Suprapubic skin (tissue), 4 donors: ENCODE data around the gene ATP5F1C. TPM values are rescaled to one million over a fixed set of nuclear protein-coding genes. Genes with fewer than 3 reads are reported as not detected.

Experiments
- DNase-seq, 2 donors: peaks; one replicate each; pipeline ENCODE4 v3.0.0-alpha.2; 2019; ENCODE audit warnings: low spot score in 2 of 2
- H3K27ac ChIP-seq: fragments of 200-600 bp; sonication (generic); one replicate; pipeline ENCODE4 v1.5.1; 2019
- H3K27me3 ChIP-seq: fragments of 200-600 bp; sonication (generic); one replicate; pipeline ENCODE4 v1.5.1; 2019
- H3K36me3 ChIP-seq: fragments of 200-600 bp; sonication (generic); one replicate; pipeline ENCODE4 v1.5.1; 2019
- H3K4me1 ChIP-seq: fragments of 200-600 bp; sonication (generic); one replicate; pipeline ENCODE4 v1.5.1; 2019
- H3K4me3 ChIP-seq: fragments of 200-600 bp; sonication (generic); one replicate; pipeline ENCODE4 v1.5.1; 2019; ENCODE audit warnings: mild to moderate bottlenecking
- H3K9me3 ChIP-seq: fragments of 200-600 bp; sonication (generic); one replicate; pipeline ENCODE4 v1.5.1; 2019
- EP300 ChIP-seq: sonication (generic); formaldehyde crosslinking; IDR thresholded peaks from one replicate; pipeline ENCODE4 v1.6.1; 2017; ENCODE audit warnings: antibody characterized with exemption
- POLR2A ChIP-seq, 2 donors: fragments of 450-650 bp; IDR thresholded peaks; one replicate each; pipeline ENCODE4 v1.6.1; 2017; ENCODE audit warnings: antibody characterized with exemption in 2 of 2, mild to moderate bottlenecking in 2 of 2, moderate library complexity in 2 of 2
- POLR2AphosphoS5 ChIP-seq, 3 donors: sonication (generic); formaldehyde crosslinking; IDR thresholded peaks; one replicate each; pipeline ENCODE4 v1.6.1; 2017; ENCODE audit warnings: antibody characterized with exemption in 3 of 3
- WGBS: methylation state at CpG from one replicate; pipeline ENCODE4 v1.1.5; 2018; 5-methylcytosine and 5-hydroxymethylcytosine counted together
- total RNA-seq, 4 donors: library from RNA; depleted of rRNA; stranded (reverse); fragments of >200 nt; gene quantifications; one replicate each; pipeline ENCODE4 v1.1.0, GENCODE V29; 2016
- TF ChIP-seq, protein P1 (sequence below), 2 donors: fragments of 200-600 bp in 1 of 2; fragments of 450-650 bp in 1 of 2; sonication (generic) in 1 of 2; IDR thresholded peaks; one replicate each; pipeline ENCODE4 v1.5.1; 2016 to 2019; ENCODE audit warnings: antibody characterized with exemption in 2 of 2, mild to moderate bottlenecking in 1 of 2, moderate library complexity in 1 of 2

Gene ATP5F1C
- total RNA-seq, 4 donors from 2014 or later, result 188 to 226 (median 205) TPM

DNA sequence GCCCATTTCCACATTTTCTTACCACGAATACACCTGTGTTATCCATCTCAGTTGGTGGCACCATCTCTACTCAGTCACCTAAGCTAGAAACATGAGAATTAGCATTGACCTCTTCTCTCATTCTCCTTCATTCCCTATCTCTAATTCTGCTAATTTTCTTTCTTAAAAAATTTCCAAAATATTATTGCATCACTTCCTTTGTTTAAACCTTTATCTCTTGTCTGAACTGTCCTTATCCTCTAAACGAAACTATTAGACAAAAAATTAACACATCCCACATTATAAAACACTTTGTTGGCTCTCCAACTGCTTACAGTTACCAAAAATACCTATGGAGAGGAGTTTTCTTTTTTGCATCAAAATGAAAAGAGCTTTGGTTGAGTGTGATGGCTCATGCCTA, 48.6 kb downstream of the ATP5F1C start:
- no peaks in the 10 kb centered on the region for H3K27me3 ChIP-seq
- no peak overlapping the region for H3K4me3 ChIP-seq
- DNase-seq, result no peak
- H3K9me3 ChIP-seq, result no peaks in the 10 kb centered on the region
- peaks cover 6% of the 10 kb centered on the region for H3K36me3 ChIP-seq
- H3K4me1 ChIP-seq, result no peaks in the 10 kb centered on the region
- 95% methylated on average over 2 of the region's 2 CpGs for WGBS
- no peak overlapping the region for H3K27ac ChIP-seq
- TF ChIP-seq, protein P1, sequence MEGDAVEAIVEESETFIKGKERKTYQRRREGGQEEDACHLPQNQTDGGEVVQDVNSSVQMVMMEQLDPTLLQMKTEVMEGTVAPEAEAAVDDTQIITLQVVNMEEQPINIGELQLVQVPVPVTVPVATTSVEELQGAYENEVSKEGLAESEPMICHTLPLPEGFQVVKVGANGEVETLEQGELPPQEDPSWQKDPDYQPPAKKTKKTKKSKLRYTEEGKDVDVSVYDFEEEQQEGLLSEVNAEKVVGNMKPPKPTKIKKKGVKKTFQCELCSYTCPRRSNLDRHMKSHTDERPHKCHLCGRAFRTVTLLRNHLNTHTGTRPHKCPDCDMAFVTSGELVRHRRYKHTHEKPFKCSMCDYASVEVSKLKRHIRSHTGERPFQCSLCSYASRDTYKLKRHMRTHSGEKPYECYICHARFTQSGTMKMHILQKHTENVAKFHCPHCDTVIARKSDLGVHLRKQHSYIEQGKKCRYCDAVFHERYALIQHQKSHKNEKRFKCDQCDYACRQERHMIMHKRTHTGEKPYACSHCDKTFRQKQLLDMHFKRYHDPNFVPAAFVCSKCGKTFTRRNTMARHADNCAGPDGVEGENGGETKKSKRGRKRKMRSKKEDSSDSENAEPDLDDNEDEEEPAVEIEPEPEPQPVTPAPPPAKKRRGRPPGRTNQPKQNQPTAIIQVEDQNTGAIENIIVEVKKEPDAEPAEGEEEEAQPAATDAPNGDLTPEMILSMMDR (IDR thresholded peaks at IDR 0.05), result no peak
- TF ChIP-seq POLR2AphosphoS5 (IDR thresholded peaks at IDR 0.05) (no peak), EP300 (no peak)

DNA sequence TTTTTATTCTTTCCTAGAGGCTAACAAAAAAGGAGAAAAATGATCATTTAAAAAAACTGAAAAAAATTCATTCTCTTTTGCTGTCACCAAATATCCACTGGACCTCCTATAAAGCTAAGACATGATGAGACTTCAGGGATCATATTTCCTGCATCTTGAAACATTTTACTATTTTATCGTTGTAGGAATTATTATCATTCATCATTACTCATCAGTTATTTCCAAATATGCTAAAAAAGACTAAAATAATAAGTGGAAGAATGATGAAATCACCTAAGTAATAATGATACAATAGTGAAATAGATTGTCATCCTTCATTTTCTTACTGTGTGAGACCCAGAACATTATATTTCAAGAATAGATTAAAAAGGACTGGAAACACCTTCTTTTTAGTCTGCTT, 58.6 kb downstream of the ATP5F1C start:
- no peak for DNase-seq
- WGBS, result 61% methylated on average over 1 of the region's 1 CpG
- H3K4me1 ChIP-seq, result no peaks in the 10 kb centered on the region
- H3K36me3 ChIP-seq, result no peaks in the 10 kb centered on the region
- H3K9me3 ChIP-seq, result no peaks in the 10 kb centered on the region
- H3K27me3 ChIP-seq, result no peaks in the 10 kb centered on the region
- H3K4me3 ChIP-seq, result no peak overlapping the region
- TF ChIP-seq POLR2A (IDR thresholded peaks at IDR 0.05) (no peak), EP300 (no peak), POLR2AphosphoS5 (IDR thresholded peaks at IDR 0.05) (no peak)
- TF ChIP-seq, protein P1 (IDR thresholded peaks at IDR 0.05), result no peak
- H3K27ac ChIP-seq, result no peak overlapping the region

DNA sequence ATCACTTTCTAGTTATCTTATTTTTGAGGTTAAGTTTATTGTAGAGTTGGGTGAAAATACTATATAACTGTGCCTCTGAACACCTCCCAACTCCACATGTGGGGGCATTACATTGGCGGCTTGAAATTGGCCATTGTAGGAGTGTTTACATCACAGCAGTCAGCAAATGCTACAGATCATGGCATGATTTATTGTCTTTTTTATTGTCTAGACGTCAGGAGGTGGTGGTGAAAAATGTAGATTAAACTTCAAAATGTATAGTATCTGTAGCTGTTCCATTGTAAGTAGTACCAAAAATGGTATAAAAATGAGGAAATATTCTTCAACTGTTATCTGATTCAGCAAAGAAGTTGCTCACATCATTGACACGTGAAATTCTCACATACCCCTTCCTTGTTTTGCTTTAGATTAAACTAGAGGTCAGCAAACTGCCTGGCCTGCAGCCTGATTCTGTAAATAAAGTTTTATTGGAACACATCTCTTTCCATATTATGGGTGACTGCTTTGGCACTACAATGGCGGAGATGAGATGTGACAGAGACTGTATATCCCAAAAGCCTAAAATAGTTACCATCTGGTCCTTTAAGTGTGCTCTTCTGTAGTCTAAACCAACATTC, 65.4 kb downstream of the ATP5F1C start:
- H3K36me3 ChIP-seq, result no peaks in the 10 kb centered on the region
- no peak overlapping the region for H3K4me3 ChIP-seq
- WGBS, result 78% methylated on average over 4 of the region's 4 CpGs
- no peak for DNase-seq
- H3K27ac ChIP-seq, result no peak overlapping the region
- TF ChIP-seq, protein P1 (IDR thresholded peaks at IDR 0.05), result no peak
- no peak for TF ChIP-seq POLR2AphosphoS5 (IDR thresholded peaks at IDR 0.05)
- TF ChIP-seq EP300, result no peak
- TF ChIP-seq POLR2A (IDR thresholded peaks at IDR 0.05), result no peak
- H3K4me1 ChIP-seq, result no peaks in the 10 kb centered on the region
- H3K9me3 ChIP-seq, result no peaks in the 10 kb centered on the region
- H3K27me3 ChIP-seq, result no peaks in the 10 kb centered on the region

DNA sequence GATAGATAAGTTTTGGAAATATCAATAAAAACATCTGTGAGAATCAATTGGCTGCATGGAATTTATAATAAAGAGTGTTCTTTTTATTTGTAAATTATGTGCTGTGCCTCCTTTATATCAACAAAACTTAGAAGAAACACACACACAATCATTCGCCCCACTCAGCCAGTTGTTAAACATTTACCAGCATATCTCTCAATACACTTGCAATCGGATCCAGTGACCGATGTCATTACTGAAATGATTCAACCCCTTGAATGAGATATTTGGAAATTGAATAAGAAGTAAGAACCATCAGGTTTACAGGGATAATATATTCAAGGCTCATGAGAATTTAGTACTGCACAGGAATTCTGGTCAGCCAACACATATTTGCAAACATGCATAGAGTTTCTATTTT, 65.9 kb downstream of the ATP5F1C start:
- no peak overlapping the region for H3K27ac ChIP-seq
- no peaks in the 10 kb centered on the region for H3K27me3 ChIP-seq
- TF ChIP-seq, protein P1 (IDR thresholded peaks at IDR 0.05), result no peak
- no peaks in the 10 kb centered on the region for H3K36me3 ChIP-seq
- no peaks in the 10 kb centered on the region for H3K4me1 ChIP-seq
- H3K9me3 ChIP-seq, result no peaks in the 10 kb centered on the region
- 97% methylated on average over 3 of the region's 3 CpGs for WGBS
- H3K4me3 ChIP-seq, result no peak overlapping the region
- DNase-seq, result no peak

DNA sequence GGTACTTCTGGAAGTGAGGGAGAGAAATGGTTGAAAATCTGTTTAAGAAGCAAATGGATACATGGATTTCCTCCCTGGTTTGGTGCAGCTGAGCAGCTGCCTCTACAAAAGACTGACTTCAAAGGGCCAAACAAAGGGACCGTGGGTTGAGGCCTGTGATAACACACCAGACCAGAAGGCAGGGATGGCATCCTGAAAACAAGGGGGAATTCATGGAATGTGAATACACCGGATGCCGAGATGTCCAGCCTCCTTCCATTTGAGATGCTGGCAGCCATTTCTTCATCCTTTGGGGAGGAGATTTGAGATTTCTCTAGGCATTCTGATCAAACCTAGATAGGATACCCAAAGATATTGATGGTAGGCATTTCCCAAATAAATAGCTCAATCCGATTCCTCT, 67.2 kb downstream of the ATP5F1C start:
- TF ChIP-seq POLR2AphosphoS5 (IDR thresholded peaks at IDR 0.05) (no peak), EP300 (no peak), POLR2A (IDR thresholded peaks at IDR 0.05) (no peak)
- TF ChIP-seq, protein P1 (IDR thresholded peaks at IDR 0.05), result no peak
- Histone ChIP-seq H3K4me1 (no peaks in the 10 kb centered on the region), H3K27ac (no peak overlapping the region), H3K36me3 (no peaks in the 10 kb centered on the region), H3K4me3 (no peak overlapping the region), H3K27me3 (no peaks in the 10 kb centered on the region), H3K9me3 (peaks cover 5% of the 10 kb centered on the region)
- 91% methylated on average over 4 of the region's 4 CpGs for WGBS
- no peak for DNase-seq
